K562 (cell line): ENCODE measurements around the gene VSX2. TPM values are rescaled to one million over a fixed set of nuclear protein-coding genes. Genes with fewer than 3 reads are reported as not detected.

Experiments used
- ATAC-seq: fragments of 200-7000 bp; cut with Tn5 transposase; 3 replicates; pipeline ENCODE4 v1.9.1; 2020; ENCODE audit warnings: moderate library complexity
- BruUV-seq: library from RNA; stranded (reverse); fragments of 400-500 nt; replicated peaks from 2 replicates; lab custom pipeline; 2021; lab: Mats Ljungman, UMichigan
- CTCF ChIA-PET: fragments of 300-600 bp; formaldehyde crosslinking; extraction: SDS; loops from one replicate; lab custom pipeline; 2021; ENCODE audit warnings: low intra/inter-chr PET ratio; lab: Yijun Ruan, JAX
- POLR2A ChIA-PET: fragments of 300-600, 350-650 bp; sonication (Branson Sonifier 250); formaldehyde crosslinking; extraction: SDS; loops from one replicate; lab custom pipeline; 2021; ENCODE audit warnings: antibody characterized with exemption, inconsistent platforms; lab: Yijun Ruan, JAX
- DNase-seq, 4 experiments: peaks; one replicate each; pipeline versions ENCODE4 v3.0.0 to v3.0.0-alpha.2; 2011 to 2018; ENCODE audit warnings: low spot score in 3 of 4, mixed read lengths in 3 of 4; ENCODE audit errors: extremely low read depth in 1 of 4
- FAIRE-seq: peaks from 2 replicates; lab custom pipeline; 2011; peaks lifted over from hg19 to GRCh38; lab: Jason Lieb, UNC
- H2AFZ ChIP-seq: 2 replicates; pipeline ENCODE4 v1.6.0; 2011; ENCODE audit warnings: low read depth, low read length, control low read depth, inconsistent platforms
- H3K27ac ChIP-seq: fragments of 200-600 bp; 3 replicates; pipeline ENCODE4 v1.8.0; 2011; ENCODE audit warnings: low read depth, mild to moderate bottlenecking, control low read depth, inconsistent platforms, low read length, moderate library complexity, mixed read lengths; ENCODE audit errors: extremely low read depth
- H3K27me3 ChIP-seq, 2 experiments: fragments of 300-600 bp in 1 of 2; 2 replicates in 1 of 2; 3 replicates in 1 of 2; pipeline versions ENCODE4 v1.6.0 to v1.8.0; 2011; ENCODE audit warnings: inconsistent platforms in 2 of 2, low read length in 2 of 2, mild to moderate bottlenecking in 1 of 2, mixed read lengths in 1 of 2, moderate library complexity in 1 of 2; ENCODE audit not compliant: control insufficient read depth in 2 of 2, insufficient read depth in 2 of 2
- H3K36me3 ChIP-seq: fragments of 300-600 bp; 3 replicates; pipeline ENCODE4 v1.8.0; 2011; ENCODE audit warnings: mild to moderate bottlenecking, low read length, inconsistent platforms; ENCODE audit not compliant: control insufficient read depth, insufficient read depth
- H3K4me1 ChIP-seq, 2 experiments: fragments of 200-600 bp in 1 of 2; replicated peaks in 1 of 2; 2 replicates in 1 of 2; 3 replicates in 1 of 2; pipeline versions ENCODE4 v1.5.1 to v1.8.0; 2011; ENCODE audit warnings: inconsistent platforms in 2 of 2, low read length in 2 of 2, mild to moderate bottlenecking in 1 of 2, mixed read lengths in 1 of 2, moderate library complexity in 1 of 2; ENCODE audit not compliant: control insufficient read depth in 2 of 2, insufficient read depth in 2 of 2
- H3K4me2 ChIP-seq: 2 replicates; pipeline ENCODE4 v1.6.1; 2011; ENCODE audit warnings: low read length, control low read depth, inconsistent platforms, mixed read lengths; ENCODE audit not compliant: insufficient read depth
- H3K4me3 ChIP-seq: fragments of 200-600 bp; sonication (generic), shearing (Covaris generic); 2 replicates; pipeline ENCODE4 v1.5.1; 2016; ENCODE audit warnings: control low read depth, inconsistent platforms
- H3K79me2 ChIP-seq: fragments of 200-600 bp; 3 replicates; pipeline ENCODE4 v1.8.0; 2011; ENCODE audit warnings: low read length, inconsistent platforms; ENCODE audit not compliant: control insufficient read depth, insufficient read depth
- H3K9ac ChIP-seq, 2 experiments: 2 replicates each; pipeline versions ENCODE4 v1.6.0 to v1.6.1; 2011; ENCODE audit warnings: low read depth in 2 of 2, low read length in 2 of 2, control low read depth in 1 of 2, inconsistent platforms in 1 of 2, mild to moderate bottlenecking in 1 of 2, mixed read lengths in 1 of 2; ENCODE audit not compliant: insufficient read depth in 1 of 2
- H3K9me1 ChIP-seq: one replicate; pipeline ENCODE4 v1.6.0; 2011; ENCODE audit warnings: inconsistent platforms, mild to moderate bottlenecking, low read length, moderate library complexity; ENCODE audit not compliant: control insufficient read depth, insufficient read depth
- H3K9me3 ChIP-seq: replicated peaks from 2 replicates; pipeline ENCODE4 v1.5.1; 2011; ENCODE audit warnings: low read depth, low read length, inconsistent platforms; ENCODE audit not compliant: control insufficient read depth, insufficient read depth
- H4K20me1 ChIP-seq: replicated peaks from 2 replicates; pipeline ENCODE4 v1.6.1; 2011; ENCODE audit warnings: low read length, inconsistent platforms, mixed read lengths; ENCODE audit not compliant: control insufficient read depth, insufficient read depth
- ATF1 ChIP-seq, 2 experiments: fragments of 450-650 bp in 1 of 2; IDR thresholded peaks; 2 replicates each; pipeline ENCODE4 v1.6.1; 2016; ENCODE audit warnings: missing compliant biosample characterization in 1 of 2, missing genetic modification characterization in 1 of 2
- HMGN3 ChIP-seq: IDR thresholded peaks from 2 replicates; pipeline ENCODE4 v1.6.1; 2011; ENCODE audit warnings: borderline replicate concordance, low read depth, mild to moderate bottlenecking, mixed read lengths, low read length; ENCODE audit not compliant: insufficient read length; ENCODE audit errors: extremely low read depth
- TBP ChIP-seq: optimal IDR thresholded peaks from 2 replicates; pipeline ENCODE3; 2011; ENCODE audit warnings: low read depth, low read length, improper control_type of control experiment
- WGBS: fragments of 100-300 bp; shearing (Covaris generic); methylation state at CpG from one replicate; pipeline ENCODE4 v1.1.6; 2016; ENCODE audit warnings: low coverage, mixed read lengths; ENCODE audit not compliant: insufficient coverage; ENCODE audit errors: missing lambda C conversion rate; 5-methylcytosine and 5-hydroxymethylcytosine counted together
- in situ Hi-C: fragments of 300-500 bp; cut with MboI; formaldehyde crosslinking; loops from 4 replicates; pipeline ENCODE4 v1.15.0; 2018; ENCODE audit warnings: inconsistent platforms, mixed read lengths
- intact Hi-C: fragments of 100-400 bp; cut with micrococcal nuclease; formaldehyde crosslinking; loops from 2 replicates; pipeline ENCODE4 v1.14.2; 2022
- polyA plus RNA-seq, 8 experiments: library from polyadenylated mRNA; depleted of rRNA in 4 of 8; stranded (reverse) in 5 of 8; unstranded in 3 of 8; fragments of >200 nt; fragmentation: Nextera tagmentation in 2 of 8; fragmentation: Illumina TruSeq in 1 of 8; extraction: Ambion mirVana in 2 of 8; extraction: Trizol in 1 of 8; gene quantifications; 2 replicates each; pipeline versions ENCODE4 v1.2.1 to v1.2.3, GENCODE V29; 2011 to 2014; ENCODE audit warnings: inconsistent platforms in 1 of 8, missing spikeins in 1 of 8
- total RNA-seq, 7 experiments: library from RNA; depleted of rRNA in 6 of 7; stranded (reverse); fragments of >200 nt in 6 of 7; fragmentation: Illumina TruSeq in 2 of 7; extraction: Trizol in 2 of 7; gene quantifications; 2 replicates each; pipeline versions ENCODE4 v1.2.1 to v1.2.3, GENCODE V29; 2011 to 2021; ENCODE audit warnings: low replicate concordance in 1 of 7
- TF ChIP-seq, protein P1 (sequence below), 2 experiments: fragments of 450-650 bp; formaldehyde crosslinking in 1 of 2; IDR thresholded peaks; 2 replicates each; pipeline versions ENCODE4 v1.4.0 to v1.6.1; 2014 to 2020; ENCODE audit warnings: mild to moderate bottlenecking in 2 of 2, borderline replicate concordance in 1 of 2, low read depth in 1 of 2
- TF ChIP-seq, protein P2 (sequence below): fragments of 250-450 bp; sonication (Bioruptor Pico); IDR thresholded peaks from 2 replicates; pipeline ENCODE4 v1.9.0; 2021; ENCODE audit warnings: mild to moderate bottlenecking, inconsistent platforms

VSX2 gene
- total and polyA plus RNA-seq, 9 of the 15 experiments (the other 6 are each of a cell fraction or from before 2014, with no cell fraction given), result 0.04 TPM; not detected in 8

DNA sequence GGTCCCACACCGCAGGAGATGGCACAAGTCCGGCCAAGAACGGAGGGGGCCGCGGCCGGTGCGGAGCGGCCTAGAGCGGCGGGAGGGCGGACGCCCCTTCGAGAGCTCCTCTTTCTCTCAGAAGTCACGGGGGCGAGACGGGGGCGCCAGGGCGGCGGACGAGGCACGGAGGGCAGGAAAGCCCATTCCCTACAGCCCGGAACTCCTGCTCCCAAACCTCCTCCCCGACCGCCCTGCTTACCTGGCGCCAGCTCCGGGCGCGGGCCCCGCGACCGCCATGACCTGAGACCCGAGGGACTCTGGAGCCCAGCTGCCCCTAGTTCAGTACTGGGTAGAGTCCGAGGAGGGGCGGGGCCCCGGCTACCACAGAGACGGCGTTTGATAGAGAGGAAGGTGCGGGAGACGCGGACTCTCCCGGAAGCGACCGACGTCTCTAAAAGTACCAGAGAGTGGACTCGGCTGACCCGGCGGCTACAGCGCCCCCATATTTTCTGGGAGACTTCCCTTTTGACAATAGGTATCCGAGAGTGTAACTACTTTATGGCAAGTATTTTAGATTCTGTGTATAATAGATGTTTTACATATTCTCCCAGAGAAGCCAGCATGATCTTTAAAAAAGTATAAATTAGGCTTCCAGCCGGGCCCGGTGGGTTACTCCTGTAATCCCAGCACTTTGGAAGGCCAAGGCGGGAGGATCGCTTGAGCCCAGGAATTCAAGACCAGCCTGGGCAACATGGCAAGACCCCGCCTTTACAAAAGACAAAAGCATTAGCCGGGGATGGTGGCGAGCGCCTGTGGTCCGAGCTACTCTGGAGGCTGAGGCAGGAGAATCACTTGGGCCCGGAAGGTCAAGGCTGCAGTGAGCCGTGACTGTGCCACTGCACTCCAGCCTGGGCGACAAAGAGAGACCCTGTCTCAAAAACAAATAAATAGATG lies 63.7 kb downstream of the VSX2 start, which contains the start of gene ABCD4:
Gene ABCD4 (minus strand): TSS at position 301 of the 936 bp plus-strand sequence. CDS start 22 bp downstream, at position 279.
- peak within 1 kb of the TSS; percentile 57 for H3K27ac ChIP-seq
- DNase-seq (peak; percentile 84 to 93 (median 85)), FAIRE-seq (peak; percentile 84), ATAC-seq (peak; percentile 99)
- peak within 1 kb of the TSS; percentile 67 to 91 for H3K9ac ChIP-seq
- peaks cover 19% of the 10 kb centered on the region for H3K79me2 ChIP-seq
- peak within 1 kb of the TSS; percentile 75 for H3K4me3 ChIP-seq
- H3K9me3 ChIP-seq, result no peaks in the 10 kb centered on the region
- ChIA-PET POLR2A (interaction anchor here (0.6 to 1.0 kb wide), 2 partner anchors 21 to 602 kb away, joined by 5 to 6 read pairs; no protein-coding TSS in a partner anchor), CTCF (no interaction called here)
- peak within 1 kb of the TSS; percentile 90 for H2AFZ ChIP-seq
- no TSS peak for BruUV-seq
- no peaks in the 10 kb centered on the region for H3K9me1 ChIP-seq
- no peaks in the 10 kb centered on the region for H3K27me3 ChIP-seq
- peak within 1 kb of the TSS; percentile 84 for H3K4me2 ChIP-seq
- no peaks in the 10 kb centered on the region for H4K20me1 ChIP-seq
- intact Hi-C loops, result no loop called here
- peaks cover 12% of the 10 kb centered on the region; the same call in 2 of the 3 replicates for H3K36me3 ChIP-seq
- in situ Hi-C loops, result no loop called here
- peaks cover 0 to 7% of the 10 kb centered on the region in 2 experiments; a peak in 3 of 5 replicates for H3K4me1 ChIP-seq
- WGBS, result 17% methylated on average over 50 of the region's 61 CpGs
- TF ChIP-seq TBP, result peak; percentile 75
- TF ChIP-seq, protein P1, sequence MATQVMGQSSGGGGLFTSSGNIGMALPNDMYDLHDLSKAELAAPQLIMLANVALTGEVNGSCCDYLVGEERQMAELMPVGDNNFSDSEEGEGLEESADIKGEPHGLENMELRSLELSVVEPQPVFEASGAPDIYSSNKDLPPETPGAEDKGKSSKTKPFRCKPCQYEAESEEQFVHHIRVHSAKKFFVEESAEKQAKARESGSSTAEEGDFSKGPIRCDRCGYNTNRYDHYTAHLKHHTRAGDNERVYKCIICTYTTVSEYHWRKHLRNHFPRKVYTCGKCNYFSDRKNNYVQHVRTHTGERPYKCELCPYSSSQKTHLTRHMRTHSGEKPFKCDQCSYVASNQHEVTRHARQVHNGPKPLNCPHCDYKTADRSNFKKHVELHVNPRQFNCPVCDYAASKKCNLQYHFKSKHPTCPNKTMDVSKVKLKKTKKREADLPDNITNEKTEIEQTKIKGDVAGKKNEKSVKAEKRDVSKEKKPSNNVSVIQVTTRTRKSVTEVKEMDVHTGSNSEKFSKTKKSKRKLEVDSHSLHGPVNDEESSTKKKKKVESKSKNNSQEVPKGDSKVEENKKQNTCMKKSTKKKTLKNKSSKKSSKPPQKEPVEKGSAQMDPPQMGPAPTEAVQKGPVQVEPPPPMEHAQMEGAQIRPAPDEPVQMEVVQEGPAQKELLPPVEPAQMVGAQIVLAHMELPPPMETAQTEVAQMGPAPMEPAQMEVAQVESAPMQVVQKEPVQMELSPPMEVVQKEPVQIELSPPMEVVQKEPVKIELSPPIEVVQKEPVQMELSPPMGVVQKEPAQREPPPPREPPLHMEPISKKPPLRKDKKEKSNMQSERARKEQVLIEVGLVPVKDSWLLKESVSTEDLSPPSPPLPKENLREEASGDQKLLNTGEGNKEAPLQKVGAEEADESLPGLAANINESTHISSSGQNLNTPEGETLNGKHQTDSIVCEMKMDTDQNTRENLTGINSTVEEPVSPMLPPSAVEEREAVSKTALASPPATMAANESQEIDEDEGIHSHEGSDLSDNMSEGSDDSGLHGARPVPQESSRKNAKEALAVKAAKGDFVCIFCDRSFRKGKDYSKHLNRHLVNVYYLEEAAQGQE (IDR thresholded peaks at IDR 0.05; ENCODE audit: borderline replicate concordance), result 0 out of 2 replicates have a peak, but pooled peaks have one; percentile 10
- TF ChIP-seq, protein P1 (CRISPR knock-in tag; IDR thresholded peaks at IDR 0.05; ENCODE audit: low read depth), result no peak
- TF ChIP-seq, protein P2, sequence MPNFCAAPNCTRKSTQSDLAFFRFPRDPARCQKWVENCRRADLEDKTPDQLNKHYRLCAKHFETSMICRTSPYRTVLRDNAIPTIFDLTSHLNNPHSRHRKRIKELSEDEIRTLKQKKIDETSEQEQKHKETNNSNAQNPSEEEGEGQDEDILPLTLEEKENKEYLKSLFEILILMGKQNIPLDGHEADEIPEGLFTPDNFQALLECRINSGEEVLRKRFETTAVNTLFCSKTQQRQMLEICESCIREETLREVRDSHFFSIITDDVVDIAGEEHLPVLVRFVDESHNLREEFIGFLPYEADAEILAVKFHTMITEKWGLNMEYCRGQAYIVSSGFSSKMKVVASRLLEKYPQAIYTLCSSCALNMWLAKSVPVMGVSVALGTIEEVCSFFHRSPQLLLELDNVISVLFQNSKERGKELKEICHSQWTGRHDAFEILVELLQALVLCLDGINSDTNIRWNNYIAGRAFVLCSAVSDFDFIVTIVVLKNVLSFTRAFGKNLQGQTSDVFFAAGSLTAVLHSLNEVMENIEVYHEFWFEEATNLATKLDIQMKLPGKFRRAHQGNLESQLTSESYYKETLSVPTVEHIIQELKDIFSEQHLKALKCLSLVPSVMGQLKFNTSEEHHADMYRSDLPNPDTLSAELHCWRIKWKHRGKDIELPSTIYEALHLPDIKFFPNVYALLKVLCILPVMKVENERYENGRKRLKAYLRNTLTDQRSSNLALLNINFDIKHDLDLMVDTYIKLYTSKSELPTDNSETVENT (CRISPR knock-in tag), result peak; percentile 78
- TF ChIP-seq HMGN3, result peak; percentile 53
- TF ChIP-seq ATF1 (CRISPR knock-in tag; IDR thresholded peaks at IDR 0.05), result no peak
- TF ChIP-seq ATF1 (tag; IDR thresholded peaks at IDR 0.05), result peak; percentile 36; the same call in 1 of the 2 replicates
